HT1080 (cell line): ENCODE results near the gene CCR6. TPM values are rescaled to one million over a fixed set of nuclear protein-coding genes. Genes with fewer than 3 reads are reported as not detected.

Source experiments
- DNase-seq: peaks from one replicate; pipeline ENCODE4 v3.0.0-alpha.2; 2015; ENCODE audit warnings: low read depth
- total RNA-seq: library from RNA; depleted of rRNA; stranded (reverse); fragments of >200 nt; shearing (Covaris generic); gene quantifications from 2 replicates; pipeline ENCODE4 v1.2.3, GENCODE V29; 2014

CCR6 gene
- total RNA-seq, 1 experiment from 2014 or later = 0.06 TPM

DNA sequence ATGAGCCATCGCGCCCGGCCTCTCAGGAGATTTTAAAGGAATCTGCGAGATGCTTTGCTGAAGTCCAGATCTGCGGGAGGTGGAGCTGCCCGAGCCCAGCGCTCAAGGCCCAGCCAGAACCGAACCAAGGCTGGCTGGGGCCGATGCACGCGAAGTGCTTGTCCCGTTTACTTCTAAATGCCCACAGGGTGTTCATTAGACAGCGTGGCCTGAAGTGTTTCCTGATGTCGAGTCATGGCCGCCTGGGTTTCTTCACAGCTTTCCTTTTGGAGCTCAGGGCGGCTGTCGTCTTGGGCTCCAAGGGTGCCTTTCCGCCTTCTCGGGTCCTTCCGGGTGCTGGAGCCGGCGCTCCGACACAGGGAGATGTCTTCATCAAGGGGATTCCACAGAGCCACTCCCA is 25.1 kb upstream of the CCR6 start:
- no peak for DNase-seq

DNA sequence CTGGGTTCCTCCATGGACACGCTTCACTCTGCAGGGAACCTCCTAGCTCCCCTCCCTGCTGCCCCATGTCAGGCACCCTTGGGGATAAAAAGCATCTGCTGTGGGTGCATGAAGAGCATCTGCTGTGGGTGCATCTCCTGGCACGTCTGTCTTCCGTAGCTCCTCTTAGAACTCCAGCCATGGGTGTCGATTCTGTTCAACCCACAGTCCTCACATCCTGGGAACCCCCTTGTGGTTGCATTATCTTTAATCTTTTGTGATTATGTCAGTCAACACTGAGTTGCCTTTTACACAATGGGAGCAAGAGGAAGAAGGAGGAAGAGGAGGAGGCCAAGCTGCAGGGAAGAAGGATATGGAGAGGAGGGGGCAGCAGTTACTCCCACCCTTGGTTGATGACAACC is 24.1 kb upstream of the CCR6 start:
- DNase-seq = no peak

DNA sequence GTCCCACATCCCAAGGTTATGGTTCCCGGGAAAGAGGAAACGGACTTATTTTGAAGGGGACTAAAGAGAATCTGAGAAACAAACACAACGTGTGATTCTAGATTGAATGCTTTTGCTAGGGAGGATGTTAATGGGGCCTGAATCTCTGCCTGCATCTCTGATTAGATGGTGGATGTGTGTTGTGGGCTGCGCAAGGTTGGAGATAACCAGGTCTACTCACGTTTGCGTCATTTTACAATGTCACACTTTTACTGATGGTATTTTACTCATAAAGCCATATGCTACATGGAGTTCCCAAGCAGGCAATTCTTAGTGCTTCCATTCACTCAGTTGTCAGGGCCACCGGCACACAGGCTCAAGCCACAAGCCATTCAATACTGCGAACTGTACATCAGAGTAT is 23.2 kb upstream of the CCR6 start:
- DNase-seq = no peak

DNA sequence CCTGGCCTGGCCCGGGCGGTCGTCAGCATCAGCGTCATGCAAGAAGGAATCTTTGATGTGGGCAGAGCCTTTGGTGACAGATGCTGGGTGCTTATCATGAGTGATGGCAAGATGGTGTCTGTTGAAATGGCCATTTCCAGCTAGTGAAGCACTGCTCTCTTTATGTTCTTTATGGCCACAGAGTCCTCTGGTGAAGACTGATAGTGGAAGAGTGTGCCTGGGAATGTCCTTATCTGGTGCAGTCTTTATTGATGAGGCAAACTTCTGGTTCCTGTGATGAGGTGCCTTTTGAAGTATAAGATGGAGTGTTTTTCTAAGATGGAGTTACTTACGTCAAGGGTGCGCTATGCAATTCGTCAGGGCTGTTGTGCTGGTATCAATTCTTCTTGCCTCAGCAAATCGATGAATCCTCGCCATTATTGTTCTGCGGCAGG is 22.6 kb upstream of the CCR6 start:
- no peak for DNase-seq

DNA sequence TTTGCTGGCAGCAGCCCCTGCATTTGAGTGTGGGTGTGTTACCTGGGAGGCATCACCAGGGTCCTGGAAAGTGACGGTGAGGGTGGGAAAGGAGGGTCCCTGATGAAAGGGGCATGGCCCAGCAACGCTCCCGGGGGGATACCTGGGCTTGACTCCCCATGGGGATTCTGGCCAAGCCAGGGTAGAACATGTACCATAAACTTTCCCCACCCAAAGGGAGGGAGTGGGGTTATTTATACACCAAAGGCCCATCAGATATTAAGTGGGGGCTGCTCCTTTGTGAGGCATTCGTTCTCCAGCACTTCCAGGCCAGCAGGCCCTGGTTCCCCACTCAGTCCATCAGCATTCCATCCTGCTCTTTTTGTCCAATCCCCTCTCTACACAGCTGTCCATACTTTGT is 20.6 kb upstream of the CCR6 start:
- no peak for DNase-seq

DNA sequence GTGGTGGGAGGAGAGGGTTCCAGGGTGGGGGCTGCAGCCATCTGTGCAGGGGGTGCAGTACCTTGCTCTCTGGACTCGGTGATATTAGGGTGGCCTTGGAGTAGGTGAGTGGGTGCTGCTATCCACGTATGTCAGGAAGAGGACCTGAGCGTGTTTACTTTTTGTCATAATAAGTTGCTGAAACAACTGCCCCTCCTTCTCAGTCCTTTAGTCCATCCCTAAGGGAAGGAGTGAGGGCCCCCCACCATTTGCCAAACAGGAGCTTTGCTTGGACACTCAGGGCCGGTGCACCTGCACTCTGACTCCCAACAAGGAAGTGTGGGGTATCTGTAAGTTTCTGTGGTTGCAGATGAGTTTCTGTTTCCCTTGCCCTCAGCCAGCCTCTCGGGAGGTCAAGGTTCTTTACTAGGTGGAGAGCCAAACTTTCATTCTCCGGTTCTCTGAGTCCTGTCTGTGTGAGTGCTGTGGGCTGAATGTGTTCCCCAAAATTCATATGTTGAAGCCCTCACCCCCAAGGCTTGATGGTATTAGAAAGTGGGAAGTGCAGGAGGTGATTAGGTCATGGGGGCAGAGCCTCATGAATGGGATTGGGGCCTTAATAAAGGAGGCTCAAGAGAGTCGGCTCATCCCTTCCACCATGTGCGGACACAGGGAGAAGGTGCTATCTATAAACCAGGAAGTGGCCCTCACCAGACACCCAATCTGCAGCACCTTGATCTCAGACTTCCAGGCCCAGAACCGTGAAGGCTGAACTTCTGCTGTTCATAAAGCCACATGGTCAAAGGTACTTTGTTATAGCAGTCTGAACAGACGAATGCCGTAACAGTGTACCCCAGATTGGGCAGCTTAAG is 19.6 kb upstream of the CCR6 start:
- no peak for DNase-seq

DNA sequence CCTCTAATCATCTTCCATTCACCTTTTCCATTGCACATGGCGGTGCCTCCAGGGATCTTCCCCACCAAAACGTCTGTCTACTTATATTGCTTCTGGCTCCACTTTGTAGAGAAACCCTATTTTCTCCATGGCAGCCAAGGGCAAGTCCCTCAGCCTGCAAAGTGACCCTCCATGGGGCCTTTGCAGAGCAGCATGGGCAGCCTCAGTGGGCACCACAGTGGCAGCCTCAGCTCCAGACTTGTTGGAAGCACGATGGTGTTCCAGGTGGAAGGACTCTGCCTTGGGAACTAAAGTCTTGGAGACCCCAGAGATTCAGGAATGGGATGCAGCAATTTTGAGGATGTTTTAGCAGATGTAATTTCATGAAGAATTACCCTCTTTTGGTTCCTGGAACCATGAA is 18.5 kb upstream of the CCR6 start:
- no peak for DNase-seq

DNA sequence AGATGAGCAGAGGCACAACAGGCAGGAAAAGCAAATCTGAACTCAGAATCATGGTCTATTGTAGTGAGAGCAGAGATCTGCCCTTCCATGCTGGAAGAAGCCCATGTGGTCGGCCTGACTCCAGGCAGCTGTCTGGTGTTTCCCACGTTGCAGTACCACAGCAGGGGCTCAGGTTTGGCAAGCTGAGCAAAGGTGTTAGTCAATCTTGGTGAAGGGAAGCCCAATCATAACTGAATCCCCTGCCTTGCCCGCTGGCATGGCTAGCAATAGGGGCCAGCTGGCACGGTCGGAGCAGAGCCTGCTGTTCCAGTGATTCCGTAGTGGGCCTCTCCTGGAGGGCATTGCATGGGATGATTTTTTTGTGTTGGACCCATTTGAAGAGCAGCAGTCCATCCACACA is 17.8 kb upstream of the CCR6 start:
- DNase-seq = no peak

DNA sequence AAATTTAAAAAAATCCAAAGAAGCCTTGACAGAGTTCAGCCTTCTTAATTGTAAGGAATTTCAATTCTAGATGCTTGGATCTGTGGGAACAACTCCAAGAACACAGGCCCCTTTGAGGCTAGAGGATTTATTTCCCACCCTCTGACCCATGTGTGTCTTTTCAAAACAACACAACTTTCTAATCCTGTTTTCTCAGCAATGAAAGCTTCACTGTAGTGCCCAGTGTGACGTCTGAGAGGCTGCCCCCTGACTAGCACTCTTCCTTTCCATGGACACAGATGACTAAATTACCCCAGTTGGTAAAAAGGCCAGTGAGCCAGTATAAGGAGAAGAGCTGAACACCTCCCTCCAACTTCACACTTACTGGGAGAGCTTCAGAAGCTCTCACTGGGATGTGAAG is 16.5 kb upstream of the CCR6 start:
- DNase-seq = no peak

DNA sequence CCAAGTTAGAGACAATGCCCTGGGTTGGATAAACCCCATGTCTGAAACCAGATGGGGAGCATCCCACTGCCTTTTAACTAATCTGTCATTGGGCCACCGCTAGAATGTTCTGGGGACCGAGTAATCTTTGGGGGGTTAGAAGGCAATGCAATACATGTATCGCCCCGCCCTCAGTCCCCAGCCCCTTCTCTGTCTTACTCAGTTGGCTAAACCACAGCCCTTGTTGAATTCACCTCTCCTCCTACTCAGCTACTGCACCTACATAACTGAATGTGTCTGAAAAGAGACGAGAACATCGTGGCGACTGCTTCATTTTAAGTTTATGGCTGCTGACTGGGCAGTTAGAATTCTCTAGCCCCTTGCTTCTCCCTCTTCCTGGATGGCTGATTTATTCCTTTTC is 15.1 kb upstream of the CCR6 start:
- DNase-seq = no peak

DNA sequence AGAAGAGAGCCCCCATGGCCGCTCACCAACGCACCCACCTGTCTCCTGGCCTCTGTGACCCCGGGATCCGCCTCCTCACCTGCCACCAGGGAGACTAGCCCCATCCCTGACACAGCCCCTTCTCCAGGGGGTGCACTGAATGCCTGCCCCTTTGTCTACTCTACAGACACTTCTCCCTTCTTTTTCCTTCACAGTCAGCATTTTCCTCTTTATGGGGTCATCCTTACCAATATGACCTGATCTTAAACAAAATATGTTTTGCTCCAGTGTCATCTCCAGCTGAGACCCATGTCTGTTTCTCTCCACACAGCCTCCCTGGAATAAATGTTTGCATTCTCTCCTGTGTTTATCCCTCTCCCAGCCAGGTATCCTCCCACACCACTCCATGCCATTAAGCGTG is 14.6 kb upstream of the CCR6 start:
- DNase-seq = no peak

DNA sequence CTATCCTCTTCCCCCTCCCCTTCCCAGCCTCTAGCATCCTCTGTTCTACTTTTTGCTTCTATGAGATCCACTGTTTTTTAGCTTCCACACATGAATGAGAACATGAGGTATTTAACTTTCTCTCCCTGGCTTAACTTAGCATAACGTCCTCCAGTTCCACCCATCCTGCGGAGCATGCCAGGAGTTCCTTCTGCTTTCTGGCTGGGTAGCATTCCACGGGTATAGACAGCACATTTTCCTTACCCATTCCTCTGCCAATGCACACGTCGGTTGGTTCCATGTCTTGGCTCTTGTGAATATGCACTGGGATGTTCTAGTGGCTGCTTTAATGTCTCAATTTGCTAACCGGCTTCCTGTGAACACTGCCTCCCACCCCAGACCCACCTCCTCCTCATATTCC is 13.2 kb upstream of the CCR6 start:
- DNase-seq = no peak

DNA sequence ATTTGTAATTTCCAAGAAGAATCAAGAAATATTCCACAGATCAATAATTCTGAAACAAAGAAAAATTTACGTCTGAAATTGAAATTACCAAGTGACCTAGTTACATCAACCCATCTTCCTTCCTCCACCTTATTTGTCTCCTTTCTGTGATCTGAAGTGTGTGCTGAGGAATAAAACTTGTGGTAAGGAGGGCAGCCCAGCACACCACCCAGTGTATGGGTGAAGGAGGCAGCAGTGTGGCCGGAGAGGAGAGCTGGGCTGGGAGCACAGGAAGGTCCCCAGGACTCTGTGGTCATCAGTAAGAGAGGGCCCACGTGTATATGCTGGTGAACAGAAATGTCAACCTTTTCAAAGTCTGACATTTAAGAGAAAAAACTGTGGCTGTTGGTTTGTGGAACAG is 11.3 kb upstream of the CCR6 start:
- no peak for DNase-seq

DNA sequence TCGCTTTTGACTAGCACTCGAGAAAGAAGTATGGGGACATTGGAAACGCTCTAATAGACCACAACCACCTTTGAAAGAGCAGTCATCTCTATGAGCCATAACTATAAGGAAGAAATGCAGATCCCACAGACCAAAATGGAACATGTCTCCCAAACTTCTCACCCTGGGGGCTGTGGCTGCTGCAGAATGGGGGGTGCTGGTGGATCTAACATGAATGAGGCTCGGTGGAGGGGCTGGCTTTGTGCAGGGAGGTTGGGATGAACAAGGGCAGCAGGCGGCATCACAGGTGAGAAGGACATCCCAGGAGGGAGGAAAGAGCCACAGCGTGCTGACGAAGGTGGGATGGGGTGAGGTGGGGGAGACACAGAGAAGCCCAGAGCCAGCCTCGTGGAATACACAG is 10.5 kb upstream of the CCR6 start:
- DNase-seq = no peak

DNA sequence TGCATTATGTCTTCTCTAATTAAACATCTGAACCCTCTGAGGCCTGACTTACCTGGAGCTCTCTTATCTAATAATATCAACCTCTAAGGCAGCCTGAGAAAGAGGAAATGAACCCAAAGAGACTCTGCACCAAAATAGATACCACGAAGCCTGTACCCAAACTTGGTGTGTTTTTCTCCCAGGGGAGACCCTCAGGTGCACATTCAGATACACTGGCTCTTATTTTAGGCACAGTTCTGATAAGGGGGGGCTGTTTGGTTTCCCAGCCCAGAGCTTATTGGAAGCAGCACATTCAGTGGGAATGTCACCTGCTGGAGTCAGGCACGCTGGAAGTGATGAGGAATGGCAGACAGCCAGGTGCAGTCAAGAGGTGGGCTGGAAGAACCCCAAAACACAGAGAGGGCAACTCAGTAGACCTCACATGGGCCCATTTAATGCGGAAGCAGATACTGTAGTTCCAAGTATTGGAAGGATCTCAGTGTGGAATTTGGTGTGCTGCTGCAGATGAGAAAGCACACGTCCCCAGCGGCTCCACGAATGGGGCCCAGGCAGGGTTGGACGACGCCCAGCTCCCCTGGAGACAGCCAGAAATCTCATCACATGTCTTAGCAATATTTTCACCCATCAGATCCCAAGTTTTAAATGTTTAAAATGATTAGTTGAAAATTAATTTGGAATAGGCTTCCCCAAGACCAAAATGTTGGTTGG is 9.7 kb upstream of the CCR6 start:
- DNase-seq = no peak

DNA sequence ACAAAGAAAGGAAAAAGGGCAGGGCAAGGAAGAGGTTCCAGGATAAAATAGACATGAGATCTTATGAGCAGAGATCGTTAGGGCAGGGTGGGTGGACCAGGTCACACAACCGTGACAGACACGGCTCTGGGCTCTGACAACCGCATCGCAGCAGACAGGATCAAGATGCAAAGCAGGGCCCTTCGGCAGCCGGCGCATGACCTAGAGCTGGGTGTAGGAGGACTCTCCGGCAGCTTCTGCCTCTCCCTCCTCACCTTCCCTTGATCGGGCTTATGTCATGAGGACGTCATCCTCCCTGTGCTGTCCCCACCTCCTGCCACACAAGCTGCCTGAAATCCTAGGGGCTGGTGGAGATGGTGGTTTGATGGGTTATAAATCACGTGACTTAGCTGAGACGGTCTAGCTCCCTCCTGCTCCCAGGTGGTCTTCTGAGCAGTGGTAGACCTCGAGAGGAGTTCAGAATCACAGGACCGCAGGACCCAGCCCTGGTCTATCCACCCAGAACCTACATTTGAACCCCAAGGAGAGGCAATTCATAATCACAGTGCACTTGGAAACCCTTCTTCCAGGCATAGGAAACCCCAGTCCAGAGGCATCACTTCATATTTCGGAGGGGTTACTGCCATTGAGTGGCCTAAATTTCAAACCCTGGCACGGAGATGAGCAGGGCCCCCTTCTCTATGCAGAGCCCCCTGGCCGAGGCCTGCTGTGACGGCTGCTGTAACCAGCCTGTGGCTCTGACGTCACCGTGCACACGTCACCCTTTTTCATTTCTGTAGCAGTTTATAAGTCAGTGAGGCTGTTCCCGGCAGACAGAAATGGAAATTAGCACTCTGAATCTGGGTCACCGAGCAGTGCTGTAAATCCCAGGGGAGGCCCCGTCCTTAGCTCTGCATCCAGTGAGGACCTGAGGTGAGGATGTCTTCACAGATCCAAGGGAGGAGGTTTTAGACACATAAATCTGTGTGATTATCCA is 8.7 kb upstream of the CCR6 start:
- no peak for DNase-seq

DNA sequence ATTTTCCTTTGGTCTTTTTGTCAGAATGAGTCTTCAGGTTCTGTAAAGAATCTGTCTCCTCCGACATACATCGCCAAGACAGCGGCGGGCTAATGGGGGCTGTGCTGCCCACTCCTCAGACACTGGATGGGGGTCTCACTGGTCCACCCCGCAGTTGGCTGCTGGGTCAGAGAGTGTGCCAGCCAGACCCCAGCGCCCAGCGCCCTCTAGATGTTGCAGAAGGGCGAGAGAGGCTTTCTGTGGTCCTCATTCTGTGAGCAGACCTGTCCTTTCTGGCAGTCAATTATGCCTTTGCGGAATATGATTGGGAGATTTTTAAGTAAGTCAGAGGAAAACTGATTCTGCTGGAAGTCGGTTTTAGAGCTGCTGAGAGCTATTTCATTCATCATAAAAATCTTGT is 7.8 kb upstream of the CCR6 start:
- DNase-seq = no peak

DNA sequence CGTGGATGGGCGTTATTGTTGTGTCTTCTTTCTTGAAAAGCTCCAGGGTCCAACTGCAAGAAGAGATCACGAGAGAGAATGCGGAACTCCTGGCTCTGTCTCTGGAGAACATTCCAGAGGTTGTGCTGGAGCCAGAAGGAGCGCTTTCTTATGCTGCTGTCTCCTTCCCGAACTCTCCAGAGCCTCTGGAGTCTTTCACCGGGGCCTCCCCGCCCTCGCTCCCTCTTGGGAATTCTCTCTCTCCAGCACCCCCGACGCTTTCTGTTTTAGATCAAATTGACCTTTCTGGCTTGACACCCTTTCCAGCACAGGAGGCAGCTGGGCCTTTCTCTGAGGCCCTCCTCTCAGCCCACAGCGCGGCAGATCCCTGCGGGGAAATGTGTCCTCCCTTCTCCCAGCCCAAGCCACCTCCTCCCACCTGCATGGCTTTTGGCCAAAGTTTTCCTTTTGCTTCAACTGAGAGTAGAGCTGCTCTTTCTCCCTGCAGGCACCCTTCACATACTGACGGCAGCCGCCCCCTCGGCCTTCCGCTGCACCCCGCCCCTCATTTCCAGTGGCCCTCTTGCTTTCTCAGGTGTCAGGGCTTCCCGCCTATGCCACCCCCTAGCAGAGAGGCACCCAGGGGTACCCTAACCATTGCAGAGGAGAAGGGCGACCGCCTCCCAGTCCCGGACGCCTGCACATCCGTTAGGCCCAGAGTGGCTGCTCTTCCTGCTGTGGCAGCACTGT is 6.6 kb upstream of the CCR6 start:
- no peak for DNase-seq

DNA sequence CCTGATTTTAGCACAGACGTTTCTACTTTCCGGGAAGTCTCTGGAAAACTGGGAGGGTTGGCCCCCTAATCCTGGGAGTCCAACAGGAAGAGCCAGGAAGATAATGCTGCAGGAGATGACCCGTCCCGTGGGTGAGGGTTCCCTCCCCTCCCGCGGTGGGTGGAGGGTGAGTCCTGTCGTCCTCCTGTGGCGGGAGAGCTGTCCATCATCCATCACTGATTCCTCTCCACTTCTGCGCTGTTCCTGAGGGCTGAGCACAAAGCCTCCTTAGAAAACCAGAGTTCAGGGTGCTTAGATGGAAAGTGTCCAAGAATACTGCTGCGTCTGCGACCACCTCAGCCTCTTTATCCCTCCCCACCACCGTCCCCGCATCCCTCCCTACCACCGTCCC is 6.1 kb upstream of the CCR6 start:
- DNase-seq = no peak

DNA sequence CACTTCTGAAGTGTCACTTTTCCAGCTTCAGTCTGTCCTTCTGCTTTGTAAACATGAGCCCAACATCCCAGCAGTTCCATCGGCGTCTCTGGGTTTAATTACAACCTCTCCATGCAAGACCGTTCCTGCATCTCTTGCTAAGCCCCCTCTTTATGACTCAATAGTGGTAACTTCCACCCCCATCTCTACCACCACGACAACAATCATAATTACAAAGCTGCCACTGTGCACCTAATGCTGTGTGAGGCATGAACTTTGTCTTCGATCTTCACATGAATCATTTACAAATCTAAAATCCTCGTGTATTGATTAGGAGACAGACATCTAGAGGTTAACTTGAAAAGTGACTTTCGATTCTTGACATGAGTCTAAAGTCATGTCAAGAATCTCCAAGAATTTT is 4.9 kb upstream of the CCR6 start:
- DNase-seq = no peak

DNA sequence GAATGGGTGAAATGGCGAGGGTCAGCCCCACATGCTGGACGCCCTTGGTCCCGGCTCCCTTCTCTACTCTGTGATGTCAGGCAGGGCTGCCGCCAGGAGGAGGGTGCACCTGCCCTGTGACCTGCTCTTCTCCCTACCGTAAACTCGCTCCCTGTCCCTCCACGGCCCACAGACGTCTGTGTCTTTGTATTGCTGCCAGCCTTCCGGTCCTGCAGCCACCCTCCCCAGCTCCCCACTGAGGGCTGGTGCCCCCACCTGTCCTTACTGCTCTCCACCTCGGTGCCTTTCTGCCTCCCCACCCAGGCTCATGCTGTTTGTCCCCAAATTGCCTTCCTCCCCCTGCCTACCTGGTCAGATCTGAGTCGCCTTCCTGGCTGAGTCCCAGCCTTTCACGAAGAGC is 4.1 kb upstream of the CCR6 start:
- no peak for DNase-seq
